ENCODE results near the gene ABHD17C.
"Not testable (repeated sequence)": the region's sequence is repeated elsewhere in the genome, so short reads cannot be mapped to it uniquely, and the experiment has no call there.

The ABHD17C gene

GRCh38 chr15:80732818-80733217, 37.7 kb downstream of the ABHD17C start:
- DNase-seq, result no peak

GRCh38 chr15:80733460-80733859, 38.4 kb downstream of the ABHD17C start:
- DNase-seq, result no peak

GRCh38 chr15:80735344-80735743, 40.2 kb downstream of the ABHD17C start:
- no peak for DNase-seq

- DNase-seq, result no peak
Measured at GRCh38 chr15:80736560-80736959, 41.5 kb downstream of the ABHD17C start.

- no peak for DNase-seq
Measured at GRCh38 chr15:80739919-80740318, 44.8 kb downstream of the ABHD17C start.

- DNase-seq, result no peak
Measured at GRCh38 chr15:80742081-80742480, 47.0 kb downstream of the ABHD17C start.

GRCh38 chr15:80743189-80743833, 48.2 kb downstream of the ABHD17C start:
- DNase-seq, result no peak

- DNase-seq, result no peak
Measured at GRCh38 chr15:80744415-80744814, 49.3 kb downstream of the ABHD17C start.

GRCh38 chr15:80744826-80745225, 49.7 kb downstream of the ABHD17C start:
- DNase-seq, result no peak

GRCh38 chr15:80745888-80746287, 50.8 kb downstream of the ABHD17C start:
- no peak for DNase-seq

GRCh38 chr15:80747317-80748053, 52.4 kb downstream of the ABHD17C start:
- no peak for DNase-seq

- no peak for DNase-seq
Measured at GRCh38 chr15:80749589-80749988, 54.5 kb downstream of the ABHD17C start.

- DNase-seq, result no peak
Measured at GRCh38 chr15:80750575-80750974, 55.5 kb downstream of the ABHD17C start.

- DNase-seq, result no peak
Measured at GRCh38 chr15:80752204-80752603, 57.1 kb downstream of the ABHD17C start.

- no peak for DNase-seq
Measured at GRCh38 chr15:80753161-80753560, 58.1 kb downstream of the ABHD17C start.

- DNase-seq, result no peak
Measured at GRCh38 chr15:80754014-80754413, 58.9 kb downstream of the ABHD17C start.

GRCh38 chr15:80755885-80756284, 60.8 kb downstream of the ABHD17C start:
- no peak for DNase-seq

GRCh38 chr15:80758130-80758745, 63.1 kb downstream of the ABHD17C start:
- no peak for DNase-seq

GRCh38 chr15:80760960-80761359, 65.8 kb downstream of the ABHD17C start:
- no peak for DNase-seq

- no peak for DNase-seq
Measured at GRCh38 chr15:80761754-80762153, 66.6 kb downstream of the ABHD17C start.

- not testable (repeated sequence) for DNase-seq
Measured at GRCh38 chr15:80763235-80763634, 68.1 kb downstream of the ABHD17C start.

- no peak for DNase-seq
Measured at GRCh38 chr15:80764535-80764934, 69.4 kb downstream of the ABHD17C start.

GRCh38 chr15:80766275-80766674, 71.2 kb downstream of the ABHD17C start:
- DNase-seq, result no peak

GRCh38 chr15:80768158-80768557, 73.0 kb downstream of the ABHD17C start:
- DNase-seq, result no peak
